IMR-90 (cell line): ENCODE results near the gene OVOL1.

Experiments used
- BHLHE40 ChIP-seq: fragments of 150-350 bp; IDR thresholded peaks from 2 replicates; pipeline ENCODE4 v1.6.1; 2016; ENCODE audit warnings: mild to moderate bottlenecking, low read depth, low read length
- CHD1 ChIP-seq: IDR thresholded peaks from 2 replicates; pipeline ENCODE4 v1.6.1; 2012; ENCODE audit warnings: low read depth, low read length, improper control_type of control experiment
- MAFK ChIP-seq: IDR thresholded peaks from 2 replicates; pipeline ENCODE4 v1.6.1; 2012; ENCODE audit warnings: low read depth, low read length, improper control_type of control experiment

DNA sequence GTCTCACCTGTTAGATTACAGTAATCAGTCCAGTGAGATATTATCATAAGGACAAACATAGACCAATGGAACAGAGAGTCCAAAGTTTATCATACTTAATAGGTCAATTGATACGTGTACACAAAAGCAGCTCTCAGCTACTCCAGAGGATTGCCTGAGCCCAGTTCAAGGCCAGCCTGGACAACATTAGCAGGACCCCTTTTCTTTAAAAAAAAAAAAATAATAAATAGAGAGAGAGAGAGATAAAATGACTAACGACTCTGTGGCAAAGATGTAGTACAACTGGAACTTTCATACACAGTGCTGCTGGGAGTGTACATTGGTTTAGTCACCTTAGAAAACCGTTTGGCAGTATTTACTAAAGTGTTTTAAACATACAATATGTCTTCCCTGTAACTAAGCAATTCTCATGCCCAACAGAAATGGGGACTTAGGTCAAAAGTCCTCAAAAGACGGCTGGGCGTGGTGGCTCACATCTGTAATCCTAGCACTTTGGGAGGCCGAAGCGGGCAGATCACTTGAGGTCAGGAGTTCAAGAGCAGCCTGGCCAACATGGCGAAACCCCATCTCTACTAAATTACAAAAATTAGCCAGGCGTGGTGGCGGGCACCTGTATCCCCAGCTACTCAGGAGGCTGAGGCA, 57.5 kb downstream of the OVOL1 start:
- TF ChIP-seq CHD1 (no peak), MAFK (no peak), BHLHE40 (no peak)
